GM19035 (cell line): ENCODE results near the gene DMRTB1.
"Not testable (repeated sequence)": the region's sequence is repeated elsewhere in the genome, so short reads cannot be mapped to it uniquely, and the experiment has no call there.

Experiments
- ATAC-seq: cut with Tn5 transposase; IDR thresholded peaks from one replicate; pipeline ENCODE4 v1.9.1; 2021; ENCODE audit not compliant: unreplicated experiment

DMRTB1 gene

DNA sequence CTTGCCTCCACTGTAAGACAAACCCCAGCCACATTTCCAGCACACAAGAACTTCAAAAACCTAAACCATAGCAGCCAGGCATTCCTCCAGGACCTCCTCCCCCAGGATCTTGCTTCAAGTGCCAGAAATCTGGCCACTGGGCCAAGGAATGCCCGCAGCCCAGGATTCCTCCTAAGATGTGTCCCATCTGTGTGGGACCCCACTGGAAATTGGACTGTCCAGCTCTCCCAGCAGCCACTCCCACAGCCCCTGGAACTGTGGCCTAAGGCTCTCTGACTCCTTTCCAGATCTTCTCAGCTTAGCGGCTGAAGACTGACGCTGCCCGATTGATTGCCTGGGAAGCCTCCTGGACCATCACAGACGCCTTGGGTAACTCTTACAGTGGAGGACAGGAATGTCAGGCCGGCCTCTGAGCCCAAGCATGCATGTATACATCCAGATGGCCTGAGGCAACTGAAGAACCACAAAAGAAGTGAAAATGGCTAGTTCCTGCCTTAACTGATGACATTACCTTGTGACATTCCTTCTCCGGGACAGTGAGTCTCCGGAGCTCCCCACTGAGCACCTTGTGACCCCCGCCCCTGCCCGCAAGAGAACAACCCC is 24.7 kb upstream of the DMRTB1 start:
- not testable (repeated sequence) for ATAC-seq

DNA sequence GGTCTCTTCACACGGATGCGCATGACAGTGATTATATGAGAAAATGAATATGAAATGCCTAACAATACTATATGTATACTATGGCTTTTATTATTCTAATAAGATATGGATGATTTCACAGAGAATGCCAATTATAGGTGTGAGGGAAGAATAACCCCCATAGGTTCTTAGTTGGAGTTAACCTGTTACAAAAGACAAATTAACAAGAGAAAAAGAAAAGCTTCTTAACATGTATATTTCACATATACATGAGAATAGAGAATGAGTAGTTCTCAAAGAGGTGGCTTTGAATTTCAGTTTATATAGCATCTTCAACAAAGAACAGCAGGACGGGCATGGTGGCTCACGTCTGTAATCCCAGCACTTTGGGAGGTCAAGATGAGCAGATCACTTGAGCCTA is 24.0 kb upstream of the DMRTB1 start:
- ATAC-seq, result no peak

DNA sequence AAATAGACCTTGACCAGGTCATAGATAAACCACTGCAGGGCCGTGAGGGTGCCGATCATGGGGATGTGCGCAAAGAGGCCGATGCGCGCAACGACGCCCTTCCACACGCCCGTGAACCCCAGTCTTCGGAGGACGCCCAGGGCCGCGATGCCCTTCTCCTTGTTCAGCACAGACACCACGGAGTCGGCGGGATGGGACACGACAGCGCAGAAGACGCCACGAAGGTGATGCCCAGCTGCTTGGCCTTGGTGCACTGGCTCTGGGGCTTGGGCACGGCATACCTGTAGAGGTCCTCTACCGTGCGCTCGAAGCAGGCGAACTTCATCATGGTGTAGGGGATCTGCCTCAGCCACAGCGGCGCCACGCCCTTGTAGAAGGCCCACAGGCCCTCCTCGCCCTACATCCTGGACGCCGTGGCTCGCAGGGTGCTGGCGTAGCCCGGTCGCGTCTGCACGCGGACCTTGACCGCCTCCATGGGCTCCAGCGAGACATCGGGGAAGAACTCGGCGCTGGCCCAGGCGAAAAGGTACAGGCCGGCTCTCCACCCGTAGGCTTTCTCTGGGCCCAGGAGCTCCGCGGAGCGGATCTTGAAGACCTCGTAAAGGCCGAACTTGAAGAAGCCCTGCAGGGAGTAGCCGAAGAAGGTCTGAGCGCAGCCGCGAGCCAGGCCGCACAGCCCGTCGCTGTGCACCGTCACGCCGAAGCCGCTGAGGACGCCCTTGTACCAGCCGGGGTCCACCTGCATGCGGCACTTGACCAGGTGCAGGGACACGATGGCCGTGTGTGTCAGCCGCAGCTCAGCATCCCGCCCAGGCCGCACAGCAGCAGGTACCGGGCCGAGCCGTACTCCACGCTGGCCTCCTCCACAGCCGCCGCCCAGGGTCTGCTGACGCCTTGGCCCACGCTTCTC is 20.5 kb upstream of the DMRTB1 start:
- ATAC-seq, result no peak

DNA sequence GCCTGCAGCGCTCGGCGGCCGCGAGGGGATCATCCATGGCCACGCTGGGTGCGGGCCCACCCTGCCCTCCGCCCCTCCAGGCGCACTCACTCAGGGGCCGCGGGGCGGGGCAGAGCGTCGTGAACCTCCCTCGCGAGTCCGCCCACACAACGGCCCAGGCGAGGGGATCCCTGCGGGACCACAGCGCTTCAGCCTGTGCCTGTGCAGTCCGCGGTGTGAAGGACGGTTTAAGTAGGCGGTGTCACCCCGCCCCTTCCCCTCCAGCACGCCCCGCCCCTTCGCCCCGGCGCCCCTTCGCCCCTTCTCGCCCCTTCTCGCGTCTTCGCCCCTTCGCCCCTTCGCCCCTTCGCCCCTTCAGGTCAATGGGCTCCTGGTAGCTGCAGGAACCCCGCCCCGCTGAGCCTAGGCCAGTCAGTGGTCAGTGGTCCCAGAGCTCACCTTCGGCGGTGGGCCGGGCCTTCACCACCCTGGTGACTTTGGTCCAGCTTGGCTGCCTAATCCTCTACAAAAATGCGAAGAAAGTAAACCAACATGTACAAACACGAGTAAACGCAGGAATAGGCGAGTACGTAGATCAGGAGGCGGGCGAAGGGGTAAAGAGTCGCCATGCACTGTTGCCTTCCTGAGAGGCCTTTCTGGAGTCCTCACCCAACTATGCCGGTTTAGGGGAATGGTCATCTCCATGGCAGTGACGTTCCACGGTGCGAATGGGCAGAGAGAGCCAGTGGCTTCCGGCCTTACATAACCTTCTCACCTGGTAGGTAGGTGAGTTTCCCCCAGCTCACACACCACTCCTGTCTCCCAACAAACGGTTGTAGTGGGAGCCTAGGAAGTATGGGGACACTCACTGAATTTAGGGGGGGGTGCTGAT is 19.6 kb upstream of the DMRTB1 start:
- no peak for ATAC-seq

DNA sequence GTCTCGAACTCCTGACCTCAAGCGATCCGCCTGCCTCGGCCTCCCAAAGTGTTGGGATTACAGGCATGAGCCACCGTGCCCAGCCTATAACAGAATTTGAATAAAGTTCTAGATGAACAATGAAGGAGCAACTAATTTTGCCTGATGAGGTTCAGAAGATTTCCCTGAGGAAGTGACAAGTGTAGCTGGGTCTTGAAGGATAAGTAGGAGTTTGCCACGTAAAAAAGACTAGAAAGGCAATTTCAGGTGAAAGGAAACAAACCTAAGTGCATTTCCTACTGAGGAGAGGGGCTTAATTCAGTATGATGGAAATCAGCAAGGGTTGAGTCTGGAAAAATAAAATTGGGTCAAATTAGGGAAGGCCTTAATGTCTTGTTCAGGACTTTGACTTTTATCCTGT is 18.6 kb upstream of the DMRTB1 start:
- ATAC-seq, result no peak

DNA sequence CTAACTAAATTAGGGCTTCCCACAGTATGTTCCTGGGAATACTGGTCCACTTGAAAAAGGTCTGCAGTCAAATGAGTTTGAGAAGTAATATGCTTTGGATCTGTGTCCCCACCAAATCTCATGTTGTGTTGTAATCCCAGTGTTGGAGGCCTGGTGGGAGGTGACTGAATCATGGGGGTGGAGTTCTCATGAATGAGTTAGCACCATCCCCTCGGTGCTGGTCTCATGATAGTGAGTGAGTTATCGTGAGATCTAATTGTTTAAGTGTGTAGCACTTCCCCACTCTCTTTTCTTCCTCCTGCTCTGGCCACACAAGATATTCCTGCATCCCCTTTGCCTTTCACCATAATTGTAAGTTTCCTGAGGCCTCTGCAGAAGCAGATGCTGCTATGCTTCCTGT is 16.9 kb upstream of the DMRTB1 start:
- ATAC-seq, result no peak

DNA sequence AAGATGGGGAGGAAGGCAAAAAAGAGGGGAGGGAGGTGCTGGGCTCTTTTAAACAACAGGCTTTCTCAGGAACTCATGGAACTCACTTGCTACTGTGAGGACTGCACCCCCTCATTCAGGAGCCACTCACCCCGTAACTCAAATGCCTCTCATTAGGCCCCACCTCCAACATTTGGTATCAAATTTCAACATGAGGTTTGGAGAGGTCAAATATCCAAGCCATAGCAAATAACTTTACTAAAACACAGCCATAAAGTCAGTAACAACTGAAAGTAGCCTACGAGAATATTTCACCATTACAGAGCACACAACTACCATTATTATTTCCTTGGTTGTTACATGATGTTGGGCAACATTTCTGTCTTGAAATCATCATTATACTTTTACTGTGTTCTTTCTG is 13.1 kb upstream of the DMRTB1 start:
- ATAC-seq, result no peak

DNA sequence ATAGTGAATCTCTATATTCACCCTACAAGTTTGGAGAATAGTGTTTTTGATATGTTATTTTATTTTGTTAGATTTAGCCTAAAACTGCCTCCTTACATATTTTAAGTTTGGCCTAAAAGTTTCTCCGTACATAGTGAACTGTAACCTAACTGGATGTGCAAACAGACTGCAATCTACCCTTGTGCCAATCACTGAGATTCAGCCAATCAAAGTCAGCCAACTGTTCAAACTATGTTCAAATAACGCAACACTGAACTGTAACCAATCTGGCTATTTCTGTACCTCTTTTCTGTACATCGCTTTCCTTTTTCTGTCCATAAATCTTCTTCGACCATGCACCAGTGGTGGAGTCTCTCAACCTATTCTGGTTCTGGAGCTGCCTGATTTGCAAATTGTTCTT is 11.8 kb upstream of the DMRTB1 start:
- no peak for ATAC-seq

DNA sequence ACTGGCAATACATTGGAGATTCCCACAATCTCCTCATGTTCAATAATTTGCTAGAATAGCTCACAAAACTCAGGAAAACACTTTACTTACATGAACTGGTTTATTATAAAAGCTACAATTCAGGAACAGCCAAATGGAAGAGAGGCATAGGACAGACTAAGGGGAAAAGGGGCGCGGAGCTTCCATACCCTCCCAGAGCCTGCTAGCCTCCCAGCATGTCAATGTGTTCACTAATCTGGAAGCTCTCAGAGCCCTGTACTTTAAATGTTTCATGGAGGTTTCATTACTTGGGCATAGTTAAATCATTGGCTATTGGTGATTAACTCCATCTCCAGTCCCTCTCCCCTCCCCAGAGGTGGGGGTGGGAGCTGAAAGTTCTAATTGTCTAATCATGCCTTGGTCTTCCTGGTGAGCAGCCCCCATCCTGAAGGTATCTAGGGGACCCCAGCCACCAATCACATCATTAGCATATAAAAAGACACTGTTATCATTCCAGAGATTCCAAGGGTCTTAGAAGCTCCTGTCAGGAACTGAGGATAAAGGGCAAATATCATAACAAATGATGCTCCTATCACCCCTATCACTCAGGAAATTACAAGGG is 10.9 kb upstream of the DMRTB1 start:
- ATAC-seq, result no peak

DNA sequence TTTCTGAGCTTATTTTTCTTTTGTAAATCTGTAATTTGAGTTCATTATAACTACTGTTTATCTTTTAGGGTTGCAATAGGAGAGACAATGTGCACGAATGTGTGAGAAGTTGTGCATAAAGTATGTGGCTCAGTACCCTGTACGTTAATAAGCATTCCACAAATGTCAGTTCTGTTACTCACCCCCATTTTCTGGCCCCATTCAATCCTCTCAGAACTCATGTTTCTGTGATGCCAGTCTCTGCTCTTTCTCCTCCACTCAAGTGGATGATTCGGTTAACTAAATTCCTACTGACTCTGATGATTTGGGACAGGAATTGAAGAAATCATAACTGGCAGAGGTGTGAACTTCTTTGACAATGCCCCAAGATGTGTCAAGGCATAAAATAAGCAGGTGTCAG is 10.2 kb upstream of the DMRTB1 start:
- ATAC-seq, result no peak

DNA sequence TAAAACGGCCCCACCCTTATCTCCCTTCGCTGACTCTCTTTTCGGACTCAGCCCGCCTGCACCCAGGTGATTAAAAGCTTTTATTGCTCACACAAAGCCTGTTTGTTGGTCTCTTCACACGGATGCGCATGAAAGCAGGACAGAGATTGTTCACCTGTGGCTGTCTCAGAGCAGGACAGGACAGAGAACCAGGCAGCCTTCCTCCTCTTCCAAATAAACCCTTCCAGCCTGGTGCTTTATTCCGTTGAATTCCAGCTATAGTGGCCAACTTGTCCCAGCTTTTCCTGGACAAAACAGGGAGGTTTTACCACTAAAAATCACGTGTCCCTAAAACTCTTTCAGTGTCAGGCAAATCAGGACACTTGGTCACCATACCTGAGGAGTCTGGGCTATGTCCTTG is 9.5 kb upstream of the DMRTB1 start:
- no peak for ATAC-seq

DNA sequence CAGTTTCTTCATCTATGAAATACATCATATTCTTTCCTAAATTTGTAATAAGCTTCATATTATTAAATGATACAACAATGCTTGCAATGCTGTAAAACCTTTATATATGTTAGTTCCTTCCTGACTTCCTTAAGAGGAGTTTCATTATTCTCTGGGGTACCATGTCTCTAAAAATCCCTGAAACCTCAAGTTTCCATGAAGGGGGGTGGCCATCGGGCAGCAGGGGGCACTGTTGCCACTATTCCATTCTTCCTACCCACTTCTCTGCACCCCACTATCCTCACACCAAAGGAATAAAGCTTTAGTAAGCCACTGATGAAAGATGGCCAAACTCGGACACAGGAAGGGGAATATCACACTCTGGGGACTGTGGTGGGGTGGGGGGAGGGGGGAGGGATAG is 9.0 kb upstream of the DMRTB1 start:
- ATAC-seq, result no peak

DNA sequence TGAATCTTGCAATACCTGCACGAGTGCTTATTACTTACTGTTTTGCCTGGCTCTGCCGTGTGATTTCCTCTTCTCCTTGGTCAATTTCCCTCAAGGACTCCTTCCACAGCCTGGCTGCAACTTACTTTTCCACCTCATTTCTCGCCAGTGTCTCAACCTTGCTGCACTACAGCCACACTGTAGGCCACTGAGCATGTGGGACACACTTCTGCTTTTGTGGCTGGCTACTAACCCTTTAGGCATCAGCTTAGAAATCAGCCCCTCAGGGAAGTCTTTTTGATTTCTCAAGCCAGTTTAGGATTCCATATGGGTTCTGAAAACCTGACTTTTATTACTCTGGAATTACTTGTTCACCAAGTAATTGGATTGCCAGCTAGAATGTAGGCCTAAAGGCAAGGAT is 5.2 kb upstream of the DMRTB1 start:
- no peak for ATAC-seq

DNA sequence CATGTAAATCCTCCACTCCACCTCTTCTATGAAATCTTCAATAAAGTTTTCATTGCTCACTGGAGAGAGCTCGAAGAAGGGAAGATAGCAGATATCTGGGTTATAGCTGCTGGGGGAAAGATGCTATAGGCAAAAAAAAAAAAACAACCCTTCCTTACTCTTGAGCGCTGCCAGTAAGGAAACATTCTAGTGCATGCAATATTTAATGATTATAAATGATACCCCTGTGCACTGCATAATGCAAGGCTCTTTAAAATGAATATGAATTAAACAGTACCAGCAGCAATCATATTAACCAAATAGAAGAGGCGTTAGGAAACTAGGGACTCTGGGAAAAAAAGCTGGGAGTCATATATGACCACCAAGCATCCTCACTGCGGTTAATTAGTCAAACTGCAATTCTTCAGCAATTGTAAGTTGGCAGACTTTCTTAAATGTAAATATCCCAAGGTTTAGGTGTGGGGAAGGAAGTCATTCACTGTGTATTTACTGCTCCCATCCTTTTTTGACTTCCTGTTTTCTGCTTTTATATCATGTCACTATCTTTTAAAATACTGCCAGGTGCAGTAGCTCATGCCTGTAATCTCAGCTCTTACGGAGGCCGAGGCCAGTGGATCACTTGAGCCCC is 3.7 kb upstream of the DMRTB1 start:
- ATAC-seq, result no peak

DNA sequence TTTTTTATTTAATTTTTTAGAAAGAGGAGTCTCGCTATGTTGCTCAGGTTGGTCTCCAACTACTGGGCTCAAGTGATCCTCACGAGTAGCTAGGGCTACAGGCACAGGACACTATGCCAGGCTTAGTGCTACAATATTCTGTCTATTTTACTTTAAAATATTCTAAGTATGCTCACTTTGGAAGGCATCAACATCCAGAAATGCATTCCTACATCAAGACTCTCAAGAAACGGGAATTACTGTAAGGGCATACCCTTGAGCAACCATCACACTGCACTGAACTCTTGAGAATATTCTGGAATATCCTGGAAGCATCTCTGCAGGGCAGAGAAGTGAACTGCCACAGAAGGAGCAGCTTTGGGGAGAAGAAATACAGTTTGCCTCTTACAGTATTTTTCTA is 565 bp upstream of the DMRTB1 start:
- ATAC-seq, result no peak

DNA sequence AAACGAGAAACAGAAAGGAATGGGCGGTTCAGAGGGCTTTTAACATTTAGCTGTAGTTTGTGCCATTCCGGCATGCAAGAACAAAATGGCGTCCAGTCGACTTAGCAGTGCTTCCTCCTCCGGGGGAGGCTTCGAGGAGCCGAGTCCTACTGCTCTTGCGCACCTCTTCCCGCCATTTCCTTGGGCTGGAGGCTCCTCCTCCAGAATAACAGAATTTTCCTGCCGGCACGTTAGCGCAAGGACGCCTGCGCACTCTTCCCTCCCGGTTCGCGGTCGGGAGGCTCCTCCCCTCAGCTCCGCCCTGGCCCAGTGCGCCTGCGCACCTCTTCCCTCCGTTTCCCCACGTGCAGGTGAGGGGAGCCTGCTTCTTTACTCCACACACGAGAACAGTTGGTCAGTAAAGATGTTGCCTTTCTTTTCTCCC is 1.0 kb downstream of the DMRTB1 start:
- ATAC-seq, result no peak

DNA sequence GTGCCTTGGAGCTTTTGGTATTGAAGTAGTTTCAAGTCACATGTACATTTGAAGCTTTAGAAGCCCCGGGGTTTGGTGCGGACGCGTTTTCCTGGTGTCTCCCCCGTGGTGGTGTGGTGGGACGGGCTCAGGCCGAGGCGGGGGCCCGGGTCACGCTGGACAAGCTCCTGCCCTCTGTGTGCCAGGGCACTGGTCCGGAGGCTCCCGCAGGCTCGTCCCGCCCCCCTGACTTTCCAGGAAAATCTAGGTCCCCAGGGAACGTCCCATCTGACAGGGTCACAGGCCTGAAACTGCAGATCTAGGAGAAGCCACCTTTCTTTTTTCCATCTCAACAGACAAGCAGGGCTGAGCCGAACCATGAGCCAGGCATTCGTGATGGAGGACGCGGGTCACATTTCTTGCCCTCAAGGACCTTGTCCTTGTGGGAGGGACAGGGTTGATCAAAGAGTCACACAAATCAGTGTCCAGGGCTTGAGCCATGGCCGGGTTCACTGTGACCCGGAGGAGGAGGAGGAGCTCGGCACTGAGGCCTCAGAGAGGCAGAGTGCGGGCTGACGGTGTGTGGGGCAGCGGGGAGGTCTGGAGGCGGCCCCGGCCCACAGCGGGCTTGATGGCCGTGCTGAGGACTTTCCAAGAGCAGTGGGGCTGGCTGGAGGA is 1.6 kb downstream of the DMRTB1 start:
- ATAC-seq, result no peak

DNA sequence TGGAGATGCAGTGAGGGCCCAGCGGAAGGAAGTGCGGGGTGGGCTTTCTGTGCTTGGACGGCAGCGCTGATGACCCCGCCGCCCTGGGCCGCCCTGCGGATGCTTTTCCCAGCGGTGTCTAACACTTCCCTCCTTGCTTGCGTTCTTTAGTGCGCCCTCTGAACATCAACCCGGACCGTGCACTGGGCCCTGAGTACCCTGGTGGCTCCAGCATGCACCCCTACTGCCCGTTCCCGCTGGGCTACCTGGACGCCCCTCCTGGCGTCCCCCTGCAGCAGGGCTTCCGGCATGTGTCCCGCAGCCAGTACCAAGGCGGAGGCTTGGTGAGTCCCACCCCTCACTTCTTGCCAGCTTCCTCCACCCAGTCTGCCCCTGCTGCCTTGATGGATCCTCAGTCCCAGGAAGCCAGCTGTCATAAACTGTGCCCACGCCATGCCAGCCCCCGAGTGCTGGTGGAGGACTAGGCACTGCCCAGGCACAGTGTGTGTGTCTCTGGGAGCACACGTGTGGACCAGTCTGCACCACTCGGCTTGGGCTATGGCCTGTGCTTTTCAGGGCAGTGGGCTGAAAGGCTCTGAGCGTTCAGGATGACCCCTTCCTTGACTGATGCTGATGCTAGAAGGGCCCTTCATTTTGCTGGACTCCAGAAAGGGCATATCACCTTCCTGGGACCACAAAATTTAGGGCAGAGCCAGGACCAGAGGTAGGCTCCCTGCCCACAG is 2.3 kb downstream of the DMRTB1 start:
- ATAC-seq, result no peak

DNA sequence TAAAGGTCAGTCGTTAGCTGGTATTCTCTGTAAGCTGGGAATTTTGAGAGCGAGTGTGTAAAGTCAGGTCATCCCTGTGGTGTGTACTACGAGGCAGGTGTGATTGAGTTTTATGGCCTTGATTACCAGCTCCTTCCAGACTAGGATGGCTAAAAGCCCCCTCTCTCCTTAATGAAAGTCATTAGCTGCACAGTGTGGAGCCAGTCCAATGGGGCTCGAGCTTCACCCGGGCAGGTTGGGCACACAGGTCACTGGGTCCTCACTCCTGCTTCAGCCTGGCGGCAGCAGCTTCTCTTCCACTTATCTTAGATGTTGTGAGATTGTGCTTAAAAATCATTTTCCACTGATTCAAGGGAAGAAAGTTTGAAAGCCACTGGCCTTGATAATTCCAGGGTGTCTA is 3.0 kb downstream of the DMRTB1 start:
- ATAC-seq, result no peak
